HCT116 (cell line): Measurements from ENCODE around the gene POC1A. TPM values are rescaled to one million over a fixed set of nuclear protein-coding genes. Genes with fewer than 3 reads are reported as not detected.

Experiments
- ATAC-seq: fragments of 200-7000 bp; cut with Tn5 transposase; 2 replicates; pipeline ENCODE4 v1.9.1; 2020; ENCODE audit warnings: mild to moderate bottlenecking, moderate library complexity
- BruUV-seq: library from RNA; stranded (reverse); fragments of 400-500 nt; replicated peaks from 2 replicates; lab custom pipeline; 2021; lab: Mats Ljungman, UMichigan
- CTCF ChIA-PET: fragments of 300-600 bp; sonication (Branson Sonifier 250); formaldehyde crosslinking; loops from one replicate; lab custom pipeline; 2021; ENCODE audit warnings: antibody characterized with exemption; lab: Charles Lee
- POLR2A ChIA-PET: fragments of 300-600, 350-600 bp; sonication (Branson Sonifier 250); formaldehyde crosslinking; loops from one replicate; lab custom pipeline; 2021; ENCODE audit warnings: antibody characterized with exemption; lab: Charles Lee
- RAD21 ChIA-PET, 2 experiments: fragments of 300-600 bp; sonication (Branson Sonifier 250); formaldehyde crosslinking; loops; one replicate each; lab custom pipeline; 2023; ENCODE audit warnings: low total read pairs in 2 of 2; ENCODE audit not compliant: uncharacterized antibody in 2 of 2, unreplicated experiment in 2 of 2, low non-redundant PET in 1 of 2; lab: Charles Lee
- DNase-seq: peaks from one replicate; pipeline ENCODE4 v3.0.0-alpha.2; 2010; ENCODE audit warnings: low read depth, low spot score
- H2AFZ ChIP-seq: fragments of 200-600 bp; shearing (Covaris generic), sonication (generic); 2 replicates; pipeline ENCODE4 v1.6.1; 2017; ENCODE audit warnings: low read depth, mixed run types, mixed read lengths, antibody characterized with exemption, low read length; ENCODE audit not compliant: poor library complexity, severe bottlenecking
- H3K27ac ChIP-seq: 2 replicates; pipeline ENCODE4 v1.5.1; 2012; ENCODE audit warnings: low read depth, low read length
- H3K27me3 ChIP-seq: fragments of 200-600 bp; sonication (generic); 2 replicates; pipeline ENCODE4 v1.6.1; 2016; ENCODE audit warnings: mixed run types, low read length, mixed read lengths; ENCODE audit not compliant: insufficient read depth
- H3K36me3 ChIP-seq, 2 experiments: fragments of 200-500 bp in 1 of 2; fragments of 200-600 bp in 1 of 2; sonication (Bioruptor generic) in 1 of 2; sonication (generic) in 1 of 2; 2 replicates each; pipeline versions ENCODE4 v1.5.1 to v1.6.1; 2014 to 2016; ENCODE audit warnings: low read length in 2 of 2, inconsistent platforms in 1 of 2, mixed read lengths in 1 of 2, mixed run types in 1 of 2; ENCODE audit not compliant: insufficient read depth in 2 of 2, control insufficient read depth in 1 of 2
- H3K4me1 ChIP-seq, 2 experiments: fragments of 200-600 bp in 1 of 2; sonication (generic) in 1 of 2; 2 replicates each; pipeline versions ENCODE4 v1.5.1 to v1.6.1; 2012 to 2017; ENCODE audit warnings: low read length in 2 of 2, inconsistent platforms in 1 of 2, mild to moderate bottlenecking in 1 of 2, mixed read lengths in 1 of 2, mixed run types in 1 of 2, moderate library complexity in 1 of 2; ENCODE audit not compliant: insufficient read depth in 2 of 2, control insufficient read depth in 1 of 2
- H3K4me2 ChIP-seq: fragments of 200-600 bp; sonication (generic); 2 replicates; pipeline ENCODE4 v1.6.1; 2017; ENCODE audit warnings: mixed run types, low read length, mixed read lengths
- H3K4me3 ChIP-seq, 2 experiments: fragments of 200-600 bp in 1 of 2; sonication (generic) in 1 of 2; replicated peaks in 1 of 2; 2 replicates each; pipeline ENCODE4 v1.5.1; 2011 to 2016; ENCODE audit warnings: low read length in 2 of 2, control low read depth in 1 of 2, low read depth in 1 of 2, mild to moderate bottlenecking in 1 of 2, mixed read lengths in 1 of 2, mixed run types in 1 of 2
- H3K79me2 ChIP-seq: fragments of 200-600 bp; sonication (generic); 2 replicates; pipeline ENCODE4 v1.6.1; 2017; ENCODE audit warnings: mild to moderate bottlenecking, mixed run types, low read length, moderate library complexity, mixed read lengths; ENCODE audit not compliant: insufficient read depth
- H3K9ac ChIP-seq: fragments of 200-600 bp; sonication (generic); 2 replicates; pipeline ENCODE4 v1.6.1; 2016; ENCODE audit warnings: low read length, mixed read lengths
- H3K9me2 ChIP-seq: fragments of 200-600 bp; sonication (generic), shearing (Covaris generic); 2 replicates; pipeline ENCODE4 v1.6.1; 2017; ENCODE audit warnings: mixed run types, mild to moderate bottlenecking, moderate library complexity; ENCODE audit not compliant: insufficient read depth
- H3K9me3 ChIP-seq, 2 experiments: fragments of 200-500 bp in 1 of 2; fragments of 200-600 bp in 1 of 2; sonication (Bioruptor generic) in 1 of 2; sonication (generic) in 1 of 2; 2 replicates each; pipeline ENCODE4 v1.6.1; 2014 to 2017; ENCODE audit warnings: low read length in 2 of 2, mixed read lengths in 2 of 2, inconsistent platforms in 1 of 2, low read depth in 1 of 2, mild to moderate bottlenecking in 1 of 2, mixed run types in 1 of 2, moderate library complexity in 1 of 2; ENCODE audit not compliant: control insufficient read depth in 1 of 2, insufficient read depth in 1 of 2
- H4K20me1 ChIP-seq: fragments of 200-600 bp; sonication (generic), shearing (Covaris generic); 2 replicates; pipeline ENCODE4 v1.6.1; 2017; ENCODE audit warnings: mixed run types, mild to moderate bottlenecking, moderate library complexity; ENCODE audit not compliant: insufficient read depth
- ATF3 ChIP-seq: IDR thresholded peaks from 2 replicates; pipeline ENCODE4 v1.6.1; 2012
- CTCF ChIP-seq, 3 experiments: fragments of 200-600 bp in 1 of 3; sonication (generic) in 1 of 3; IDR thresholded peaks in 2 of 3; conservative IDR thresholded peaks in 1 of 3; 2 replicates each; pipeline ENCODE4 v1.5.1; 2012 to 2017; ENCODE audit warnings: low read depth in 2 of 3, low read length in 2 of 3, antibody characterized with exemption in 1 of 3, borderline replicate concordance in 1 of 3, control low read depth in 1 of 3, mild to moderate bottlenecking in 1 of 3, mixed read lengths in 1 of 3, mixed run types in 1 of 3, moderate library complexity in 1 of 3; ENCODE audit not compliant: insufficient read depth in 1 of 3
- EGR1 ChIP-seq: IDR thresholded peaks from 2 replicates; pipeline ENCODE4 v1.6.1; 2012; ENCODE audit warnings: low read depth
- EZH2phosphoT487 ChIP-seq: fragments of 200-600 bp; IDR thresholded peaks from 2 replicates; pipeline ENCODE4 v1.6.1; 2018; ENCODE audit warnings: antibody characterized with exemption, borderline replicate concordance
- FOSL1 ChIP-seq: IDR thresholded peaks from 2 replicates; pipeline ENCODE4 v1.6.1; 2012; ENCODE audit warnings: low read depth
- JUND ChIP-seq: IDR thresholded peaks from 2 replicates; pipeline ENCODE4 v1.6.1; 2012
- POLR2AphosphoS5 ChIP-seq: IDR thresholded peaks from 2 replicates; pipeline ENCODE4 v1.6.1; 2011; ENCODE audit warnings: mild to moderate bottlenecking, low read depth, low read length, moderate library complexity
- TCF7L2 ChIP-seq: IDR thresholded peaks from 2 replicates; pipeline ENCODE4 v1.7.0; 2011; ENCODE audit warnings: borderline replicate concordance, inconsistent platforms; ENCODE audit not compliant: insufficient read depth, insufficient read length; ENCODE audit errors: extremely low read depth
- ZNF274 ChIP-seq: fragments of 200-500 bp; sonication (Bioruptor generic); IDR thresholded peaks from 2 replicates; pipeline ENCODE4 v1.6.1; 2014; ENCODE audit warnings: mild to moderate bottlenecking, low read depth, low read length, inconsistent platforms
- intact Hi-C: fragments of 100-400 bp; cut with micrococcal nuclease; formaldehyde crosslinking; loops from 2 replicates; pipeline ENCODE4 v1.10.0; 2022
- total RNA-seq: library from RNA; stranded (reverse); gene quantifications from one replicate; pipeline ENCODE4 v1.2.1, GENCODE V29; 2021; ENCODE audit not compliant: unreplicated experiment

Gene POC1A
- total RNA-seq, 1 experiment from 2014 or later = 34.0 TPM

GRCh38 chr3:52072471-52072870, 81.8 kb downstream of the POC1A start:
- Histone ChIP-seq H3K4me3 (no peak overlapping the region), H3K4me1 (peaks cover 0 to 5% of the 10 kb centered on the region in 2 experiments; a peak in 1 of 4 replicates), H3K79me2 (no peaks in the 10 kb centered on the region), H3K9me3 (no peaks in the 10 kb centered on the region), H2AFZ (no peak overlapping the region), H3K9ac (no peak overlapping the region), H3K4me2 (no peak overlapping the region), H4K20me1 (no peaks in the 10 kb centered on the region), H3K9me2 (no peaks in the 10 kb centered on the region), H3K27me3 (no peaks in the 10 kb centered on the region), H3K36me3 (no peaks in the 10 kb centered on the region; a peak in 1 of 4 replicates), H3K27ac (no peak overlapping the region)
- RAD21 ChIA-PET = no interaction called here
- POLR2A ChIA-PET = no interaction called here
- CTCF ChIA-PET = no interaction called here
- no peak for DNase-seq
- no TSS peak for BruUV-seq
- no peak for ATAC-seq
- no peak for TF ChIP-seq EGR1
- no peak for TF ChIP-seq TCF7L2
- TF ChIP-seq ZNF274 = no peak
- no peak for TF ChIP-seq FOSL1
- TF ChIP-seq CTCF (IDR thresholded peaks at IDR 0.05 in 2 of 3, conservative IDR thresholded peaks at IDR 0.05 in 1 of 3; ENCODE audit: borderline replicate concordance in 1 of 3, insufficient read depth in 1 of 3, low read depth in 2 of 3, low read length in 2 of 3) = no peak
- no peak for TF ChIP-seq ATF3
- no peak for TF ChIP-seq EZH2phosphoT487
- TF ChIP-seq POLR2AphosphoS5 = no peak
- no peak for TF ChIP-seq JUND
- intact Hi-C loops = no loop called here
